ENCODE measurements around the gene CORO2A. TPM values are rescaled to one million over a fixed set of nuclear protein-coding genes. Genes with fewer than 3 reads are reported as not detected.
"Not testable (repeated sequence)": the region's sequence is repeated elsewhere in the genome, so short reads cannot be mapped to it uniquely, and the experiment has no call there.

The CORO2A gene
- total RNA-seq, 1 experiment from 2014 or later = 1.7 TPM

- Histone ChIP-seq H3K9me2 (replicated peaks; ENCODE audit: insufficient read depth, low read length) (no peaks in the 10 kb centered on the region), H2AFZ (ENCODE audit: low read length) (no peak overlapping the region), H3K4me2 (ENCODE audit: low read depth, low read length, poor library complexity, severe bottlenecking) (no peak overlapping the region), H3K79me2 (ENCODE audit: low read length) (no peaks in the 10 kb centered on the region), H4K20me1 (ENCODE audit: insufficient read depth, low read depth, low read length) (no peaks in the 10 kb centered on the region), H3K4me1 (ENCODE audit: low read length) (peaks cover 22% of the 10 kb centered on the region), H3K9me3 (ENCODE audit: low read length) (no peaks in the 10 kb centered on the region), H3K27me3 (ENCODE audit: low read length) (no peaks in the 10 kb centered on the region), H3K36me3 (ENCODE audit: insufficient read depth, low read length) (no peaks in the 10 kb centered on the region), H3K27ac (ENCODE audit: low read length) (no peak overlapping the region), H3K4me3 (ENCODE audit: low read length) (no peak overlapping the region), H3K9ac (ENCODE audit: low read length) (no peak overlapping the region)
- no peak for DNase-seq
These were observed 67.6 kb downstream of the CORO2A start for GRCh38 chr9:98124637-98125426.

- H3K79me2 ChIP-seq (ENCODE audit: low read length); H3K36me3 ChIP-seq (ENCODE audit: insufficient read depth, low read length); H4K20me1 ChIP-seq (ENCODE audit: insufficient read depth, low read depth, low read length); H3K27ac ChIP-seq (ENCODE audit: low read length); H3K9me2 ChIP-seq (replicated peaks; ENCODE audit: insufficient read depth, low read length); H3K4me3 ChIP-seq (ENCODE audit: low read length); H3K4me2 ChIP-seq (ENCODE audit: low read depth, low read length, poor library complexity, severe bottlenecking); DNase-seq; H3K27me3 ChIP-seq (ENCODE audit: low read length); H3K9me3 ChIP-seq (ENCODE audit: low read length); H2AFZ ChIP-seq (ENCODE audit: low read length); H3K9ac ChIP-seq (ENCODE audit: low read length): not testable (repeated sequence)
- H3K4me1 ChIP-seq (ENCODE audit: low read length) = peaks cover 20% of the 10 kb centered on the region
These were observed 68.3 kb downstream of the CORO2A start for GRCh38 chr9:98124091-98124490.

- Histone ChIP-seq H3K4me2 (ENCODE audit: low read depth, low read length, poor library complexity, severe bottlenecking) (no peak overlapping the region), H4K20me1 (ENCODE audit: insufficient read depth, low read depth, low read length) (no peaks in the 10 kb centered on the region), H3K9ac (ENCODE audit: low read length) (no peak overlapping the region), H3K9me3 (ENCODE audit: low read length) (no peaks in the 10 kb centered on the region), H3K9me2 (replicated peaks; ENCODE audit: insufficient read depth, low read length) (no peaks in the 10 kb centered on the region), H3K4me3 (ENCODE audit: low read length) (no peak overlapping the region), H3K27ac (ENCODE audit: low read length) (no peak overlapping the region), H2AFZ (ENCODE audit: low read length) (peak overlapping the region; percentile 10; the same call in 1 of the 2 replicates), H3K79me2 (ENCODE audit: low read length) (peaks cover 18% of the 10 kb centered on the region), H3K27me3 (ENCODE audit: low read length) (no peaks in the 10 kb centered on the region), H3K36me3 (ENCODE audit: insufficient read depth, low read length) (no peaks in the 10 kb centered on the region), H3K4me1 (ENCODE audit: low read length) (peaks cover 32% of the 10 kb centered on the region)
- DNase-seq = no peak
These were observed 71.4 kb downstream of the CORO2A start for GRCh38 chr9:98121058-98121457.

GRCh38 chr9:98120476-98120875, 72.0 kb downstream of the CORO2A start:
- H4K20me1 ChIP-seq (ENCODE audit: insufficient read depth, low read depth, low read length) = no peaks in the 10 kb centered on the region
- no peaks in the 10 kb centered on the region for H3K27me3 ChIP-seq (ENCODE audit: low read length)
- H3K27ac ChIP-seq (ENCODE audit: low read length) = no peak overlapping the region
- no peaks in the 10 kb centered on the region for H3K9me2 ChIP-seq (replicated peaks; ENCODE audit: insufficient read depth, low read length)
- H3K4me3 ChIP-seq (ENCODE audit: low read length) = no peak overlapping the region
- H3K36me3 ChIP-seq (ENCODE audit: insufficient read depth, low read length) = no peaks in the 10 kb centered on the region
- H3K4me1 ChIP-seq (ENCODE audit: low read length) = peaks cover 32% of the 10 kb centered on the region
- DNase-seq = no peak
- H2AFZ ChIP-seq (ENCODE audit: low read length) = no peak overlapping the region
- peaks cover 18% of the 10 kb centered on the region for H3K79me2 ChIP-seq (ENCODE audit: low read length)
- H3K4me2 ChIP-seq (ENCODE audit: low read depth, low read length, poor library complexity, severe bottlenecking) = no peak overlapping the region
- no peaks in the 10 kb centered on the region for H3K9me3 ChIP-seq (ENCODE audit: low read length)
- H3K9ac ChIP-seq (ENCODE audit: low read length) = no peak overlapping the region

- peak within 1 kb of the TSS; percentile 71 for H3K4me2 ChIP-seq (ENCODE audit: low read depth, low read length, poor library complexity, severe bottlenecking)
- no peaks in the 10 kb centered on the region for H3K9me3 ChIP-seq (ENCODE audit: low read length)
- H4K20me1 ChIP-seq (ENCODE audit: insufficient read depth, low read depth, low read length) = no peaks in the 10 kb centered on the region
- peak within 1 kb of the TSS; percentile 74 for H3K27ac ChIP-seq (ENCODE audit: low read length)
- no peaks in the 10 kb centered on the region for H3K9me2 ChIP-seq (replicated peaks; ENCODE audit: insufficient read depth, low read length)
- peaks cover 18% of the 10 kb centered on the region for H3K79me2 ChIP-seq (ENCODE audit: low read length)
- peak within 1 kb of the TSS; percentile 19; the same call in 1 of the 2 replicates for H2AFZ ChIP-seq (ENCODE audit: low read length)
- peak within 1 kb of the TSS; percentile 81 for H3K4me3 ChIP-seq (ENCODE audit: low read length)
- no peaks in the 10 kb centered on the region for H3K27me3 ChIP-seq (ENCODE audit: low read length)
- peak within 1 kb of the TSS; percentile 82 for H3K9ac ChIP-seq (ENCODE audit: low read length)
- DNase-seq = peak; percentile 80
- no peaks in the 10 kb centered on the region for H3K36me3 ChIP-seq (ENCODE audit: insufficient read depth, low read length)
- H3K4me1 ChIP-seq (ENCODE audit: low read length) = peaks cover 32% of the 10 kb centered on the region
These were observed 73.5 kb downstream of the CORO2A start, which contains the start of gene TRIM14 for GRCh38 chr9:98118640-98119601. TRIM14 (minus strand) TSS chr9:98119222; CDS start chr9:98119188, 34 bp downstream.

GRCh38 chr9:98117984-98118639, 74.3 kb downstream of the CORO2A start:
- DNase-seq = peak; percentile 71

GRCh38 chr9:98117097-98117496, 75.3 kb downstream of the CORO2A start:
- not testable (repeated sequence) for H3K9me3 ChIP-seq (ENCODE audit: low read length); H3K27me3 ChIP-seq (ENCODE audit: low read length); DNase-seq; H3K9me2 ChIP-seq (replicated peaks; ENCODE audit: insufficient read depth, low read length); H4K20me1 ChIP-seq (ENCODE audit: insufficient read depth, low read depth, low read length); H2AFZ ChIP-seq (ENCODE audit: low read length); H3K36me3 ChIP-seq (ENCODE audit: insufficient read depth, low read length); H3K4me2 ChIP-seq (ENCODE audit: low read depth, low read length, poor library complexity, severe bottlenecking); H3K9ac ChIP-seq (ENCODE audit: low read length); H3K4me3 ChIP-seq (ENCODE audit: low read length)
- peaks cover 33% of the 10 kb centered on the region for H3K4me1 ChIP-seq (ENCODE audit: low read length)
- H3K79me2 ChIP-seq (ENCODE audit: low read length) = peaks cover 19% of the 10 kb centered on the region
- H3K27ac ChIP-seq (ENCODE audit: low read length) = peak overlapping the region; percentile 74; the same call in 1 of the 2 replicates

More at GRCh38 chr9:98117984-98118639, 74.3 kb downstream of the CORO2A start:
- peak overlapping the region; percentile 82 for H3K9ac ChIP-seq (ENCODE audit: low read length)
- H3K9me3 ChIP-seq (ENCODE audit: low read length) = no peaks in the 10 kb centered on the region
- H3K79me2 ChIP-seq (ENCODE audit: low read length) = peaks cover 18% of the 10 kb centered on the region
- H2AFZ ChIP-seq (ENCODE audit: low read length) = peak overlapping the region; percentile 19; the same call in 1 of the 2 replicates
- peak overlapping the region; percentile 74 for H3K27ac ChIP-seq (ENCODE audit: low read length)
- H3K4me1 ChIP-seq (ENCODE audit: low read length) = peaks cover 32% of the 10 kb centered on the region
- H3K4me2 ChIP-seq (ENCODE audit: low read depth, low read length, poor library complexity, severe bottlenecking) = peak overlapping the region; percentile 71
- no peaks in the 10 kb centered on the region for H3K9me2 ChIP-seq (replicated peaks; ENCODE audit: insufficient read depth, low read length)
- no peaks in the 10 kb centered on the region for H3K36me3 ChIP-seq (ENCODE audit: insufficient read depth, low read length)
- H3K27me3 ChIP-seq (ENCODE audit: low read length) = no peaks in the 10 kb centered on the region
- H4K20me1 ChIP-seq (ENCODE audit: insufficient read depth, low read depth, low read length) = no peaks in the 10 kb centered on the region
- H3K4me3 ChIP-seq (ENCODE audit: low read length) = peak overlapping the region; percentile 81

Data from Karpas-422 (cell line).